SK-N-MC (cell line): ENCODE measurements around the gene PPP4R2.

Experiments used
- DNase-seq: peaks from one replicate; pipeline ENCODE4 v3.0.0-alpha.2; 2011; ENCODE audit warnings: low read depth, low spot score
- H3K27ac ChIP-seq: fragments of 200-600 bp; sonication (generic); 2 replicates; pipeline ENCODE4 v1.5.1; 2016; ENCODE audit warnings: mixed run types
- H3K36me3 ChIP-seq: fragments of 200-600 bp; sonication (generic); 2 replicates; pipeline ENCODE4 v1.6.1; 2017; ENCODE audit warnings: antibody characterized with exemption, low read length, mixed read lengths; ENCODE audit not compliant: insufficient read depth
- H3K4me3 ChIP-seq: fragments of 200-600 bp; sonication (generic); 2 replicates; pipeline ENCODE4 v1.5.1; 2016
- H3K9ac ChIP-seq: fragments of 200-600 bp; sonication (generic); 2 replicates; pipeline ENCODE4 v1.8.0; 2017; ENCODE audit warnings: mixed run types, mixed read lengths; ENCODE audit not compliant: insufficient read length
- H3K9me3 ChIP-seq: fragments of 200-600 bp; sonication (generic); 2 replicates; pipeline ENCODE4 v1.6.1; 2017; ENCODE audit warnings: low read depth, mild to moderate bottlenecking, antibody characterized with exemption, low read length, moderate library complexity, mixed read lengths
- EZH2 ChIP-seq: fragments of 200-600 bp; sonication (generic); IDR thresholded peaks from one replicate; pipeline ENCODE4 v1.6.1; 2017; ENCODE audit warnings: antibody characterized with exemption
- FOXP2 ChIP-seq: optimal IDR thresholded peaks from 2 replicates; pipeline ENCODE3; 2011; ENCODE audit warnings: mild to moderate bottlenecking, moderate library complexity; ENCODE audit not compliant: insufficient read depth; ENCODE audit errors: extremely low read length, control extremely low read depth
- POLR2AphosphoS5 ChIP-seq: IDR thresholded peaks from 2 replicates; pipeline ENCODE4 v1.6.1; 2012; ENCODE audit warnings: mild to moderate bottlenecking, low read depth, low read length, borderline replicate concordance

Gene PPP4R2

GRCh38 chr3:72973031-72973723, 23.4 kb upstream of the PPP4R2 start:
- Histone ChIP-seq H3K9me3 (no peaks in the 10 kb centered on the region), H3K36me3 (peaks cover 1% of the 10 kb centered on the region; the same call in 1 of the 2 replicates), H3K9ac (no peak overlapping the region), H3K4me3 (no peak overlapping the region), H3K27ac (no peak overlapping the region)
- TF ChIP-seq POLR2AphosphoS5 (no peak), FOXP2 (no peak), EZH2 (no peak)
- no peak for DNase-seq

- no peaks in the 10 kb centered on the region for H3K9me3 ChIP-seq
- no peaks in the 10 kb centered on the region for H3K36me3 ChIP-seq
- H3K9ac ChIP-seq = no peak overlapping the region
- no peak for DNase-seq
- no peak for TF ChIP-seq EZH2
- no peak for TF ChIP-seq FOXP2
- no peak for TF ChIP-seq POLR2AphosphoS5
- no peak overlapping the region for H3K4me3 ChIP-seq
- no peak overlapping the region for H3K27ac ChIP-seq
Measured at GRCh38 chr3:72973786-72974185, 22.8 kb upstream of the PPP4R2 start.

GRCh38 chr3:72974956-72975355, 21.7 kb upstream of the PPP4R2 start:
- H3K27ac ChIP-seq = no peak overlapping the region
- no peaks in the 10 kb centered on the region for H3K36me3 ChIP-seq
- no peaks in the 10 kb centered on the region for H3K9me3 ChIP-seq

GRCh38 chr3:72976281-72976741, 20.3 kb upstream of the PPP4R2 start:
- Histone ChIP-seq H3K27ac (no peak overlapping the region), H3K9me3 (no peaks in the 10 kb centered on the region), H3K36me3 (no peaks in the 10 kb centered on the region), H3K9ac (no peak overlapping the region), H3K4me3 (no peak overlapping the region)
- TF ChIP-seq FOXP2 (no peak), EZH2 (no peak), POLR2AphosphoS5 (no peak)
- no peak for DNase-seq

More at GRCh38 chr3:72974956-72975355, 21.7 kb upstream of the PPP4R2 start:
- TF ChIP-seq EZH2 (no peak), FOXP2 (no peak), POLR2AphosphoS5 (no peak)
- Histone ChIP-seq H3K9ac (no peak overlapping the region), H3K4me3 (no peak overlapping the region)
- no peak for DNase-seq

- no peak for TF ChIP-seq POLR2AphosphoS5
- no peak for TF ChIP-seq FOXP2
- TF ChIP-seq EZH2 = no peak
- no peak for DNase-seq
- no peak overlapping the region for H3K4me3 ChIP-seq
- H3K27ac ChIP-seq = no peak overlapping the region
- no peaks in the 10 kb centered on the region for H3K9me3 ChIP-seq
- H3K36me3 ChIP-seq = no peaks in the 10 kb centered on the region
- no peak overlapping the region for H3K9ac ChIP-seq
Measured at GRCh38 chr3:72977060-72977808, 19.4 kb upstream of the PPP4R2 start.

GRCh38 chr3:72982609-72983366, 13.8 kb upstream of the PPP4R2 start:
- H3K4me3 ChIP-seq = no peak overlapping the region
- TF ChIP-seq FOXP2 (no peak), EZH2 (no peak), POLR2AphosphoS5 (no peak)
- H3K9ac ChIP-seq = no peak overlapping the region
- H3K27ac ChIP-seq = no peak overlapping the region
- DNase-seq = no peak
- H3K36me3 ChIP-seq = no peaks in the 10 kb centered on the region
- H3K9me3 ChIP-seq = peaks cover 3% of the 10 kb centered on the region; the same call in 1 of the 2 replicates

GRCh38 chr3:72985576-72985975, 11.0 kb upstream of the PPP4R2 start:
- DNase-seq = no peak
- TF ChIP-seq FOXP2 (no peak), POLR2AphosphoS5 (no peak), EZH2 (no peak)
- Histone ChIP-seq H3K9me3 (peaks cover 3% of the 10 kb centered on the region; the same call in 1 of the 2 replicates), H3K9ac (no peak overlapping the region), H3K27ac (no peak overlapping the region), H3K4me3 (no peak overlapping the region), H3K36me3 (no peaks in the 10 kb centered on the region)
